ENCODE results near the gene MT4.

DNA sequence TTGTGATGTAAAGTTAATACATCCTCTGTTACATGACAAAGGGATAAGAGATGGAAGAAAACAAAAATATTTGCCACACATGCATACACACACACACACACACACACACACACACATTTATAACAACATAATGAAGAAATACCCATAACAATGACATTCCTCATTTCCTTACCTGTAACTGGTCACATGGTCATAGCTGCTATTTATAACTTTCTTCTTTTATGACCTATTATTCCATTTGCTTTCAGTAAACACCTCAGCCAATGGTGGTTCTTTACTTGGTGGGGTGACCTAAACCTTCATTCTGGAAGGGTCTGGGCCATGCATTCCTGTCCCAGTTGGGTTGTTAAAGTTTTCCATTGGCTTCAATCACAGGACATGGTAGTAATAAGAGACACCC is 48.8 kb downstream of the MT4 start:
- TF ChIP-seq EZH2 (IDR thresholded peaks at IDR 0.05; ENCODE audit: low read length, unreplicated experiment): no peak
- TF ChIP-seq, protein P1, sequence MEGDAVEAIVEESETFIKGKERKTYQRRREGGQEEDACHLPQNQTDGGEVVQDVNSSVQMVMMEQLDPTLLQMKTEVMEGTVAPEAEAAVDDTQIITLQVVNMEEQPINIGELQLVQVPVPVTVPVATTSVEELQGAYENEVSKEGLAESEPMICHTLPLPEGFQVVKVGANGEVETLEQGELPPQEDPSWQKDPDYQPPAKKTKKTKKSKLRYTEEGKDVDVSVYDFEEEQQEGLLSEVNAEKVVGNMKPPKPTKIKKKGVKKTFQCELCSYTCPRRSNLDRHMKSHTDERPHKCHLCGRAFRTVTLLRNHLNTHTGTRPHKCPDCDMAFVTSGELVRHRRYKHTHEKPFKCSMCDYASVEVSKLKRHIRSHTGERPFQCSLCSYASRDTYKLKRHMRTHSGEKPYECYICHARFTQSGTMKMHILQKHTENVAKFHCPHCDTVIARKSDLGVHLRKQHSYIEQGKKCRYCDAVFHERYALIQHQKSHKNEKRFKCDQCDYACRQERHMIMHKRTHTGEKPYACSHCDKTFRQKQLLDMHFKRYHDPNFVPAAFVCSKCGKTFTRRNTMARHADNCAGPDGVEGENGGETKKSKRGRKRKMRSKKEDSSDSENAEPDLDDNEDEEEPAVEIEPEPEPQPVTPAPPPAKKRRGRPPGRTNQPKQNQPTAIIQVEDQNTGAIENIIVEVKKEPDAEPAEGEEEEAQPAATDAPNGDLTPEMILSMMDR (conservative IDR thresholded peaks at IDR 0.05; ENCODE audit: low read depth, low read length): no peak
- TF ChIP-seq EZH2phosphoT487 (IDR thresholded peaks at IDR 0.05; ENCODE audit: borderline replicate concordance, low read length): no peak
